Esophagus muscularis mucosa (tissue), 2 donors: ENCODE results near the gene CD6.

Experiments used
- EP300 ChIP-seq: sonication (generic); formaldehyde crosslinking; IDR thresholded peaks from one replicate; pipeline ENCODE4 v1.6.1; 2017; ENCODE audit warnings: antibody characterized with exemption
- POLR2A ChIP-seq: fragments of 450-650 bp; IDR thresholded peaks from one replicate; pipeline ENCODE4 v1.6.1; 2017; ENCODE audit warnings: antibody characterized with exemption, moderate library complexity, mild to moderate bottlenecking, low read depth

DNA sequence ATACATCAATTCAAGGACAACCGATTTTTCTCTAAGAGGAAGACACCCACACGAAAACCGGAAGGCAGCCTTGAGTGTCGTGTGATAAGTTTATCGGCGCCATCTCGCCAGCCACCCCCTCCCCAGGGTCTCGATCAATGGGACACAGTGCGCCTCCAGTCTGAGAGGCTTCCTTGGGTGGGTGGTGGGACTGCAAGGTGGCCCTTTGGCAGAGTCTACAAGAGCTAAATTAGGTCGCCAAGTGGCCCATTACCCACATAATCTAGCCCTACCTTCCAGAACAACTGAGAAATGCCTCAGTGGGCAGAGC lies 64.0 kb downstream of the CD6 start:
- no peak for TF ChIP-seq POLR2A
- no peak for TF ChIP-seq EP300
